ENCODE measurements around the gene PREPL. TPM values are rescaled to one million over a fixed set of nuclear protein-coding genes. Genes with fewer than 3 reads are reported as not detected.

PREPL gene
- total and polyA plus RNA-seq, 2 of the 8 experiments (the other 6 are each of a cell fraction or from before 2014, with no cell fraction given): 13.6 to 38.9 TPM

DNA sequence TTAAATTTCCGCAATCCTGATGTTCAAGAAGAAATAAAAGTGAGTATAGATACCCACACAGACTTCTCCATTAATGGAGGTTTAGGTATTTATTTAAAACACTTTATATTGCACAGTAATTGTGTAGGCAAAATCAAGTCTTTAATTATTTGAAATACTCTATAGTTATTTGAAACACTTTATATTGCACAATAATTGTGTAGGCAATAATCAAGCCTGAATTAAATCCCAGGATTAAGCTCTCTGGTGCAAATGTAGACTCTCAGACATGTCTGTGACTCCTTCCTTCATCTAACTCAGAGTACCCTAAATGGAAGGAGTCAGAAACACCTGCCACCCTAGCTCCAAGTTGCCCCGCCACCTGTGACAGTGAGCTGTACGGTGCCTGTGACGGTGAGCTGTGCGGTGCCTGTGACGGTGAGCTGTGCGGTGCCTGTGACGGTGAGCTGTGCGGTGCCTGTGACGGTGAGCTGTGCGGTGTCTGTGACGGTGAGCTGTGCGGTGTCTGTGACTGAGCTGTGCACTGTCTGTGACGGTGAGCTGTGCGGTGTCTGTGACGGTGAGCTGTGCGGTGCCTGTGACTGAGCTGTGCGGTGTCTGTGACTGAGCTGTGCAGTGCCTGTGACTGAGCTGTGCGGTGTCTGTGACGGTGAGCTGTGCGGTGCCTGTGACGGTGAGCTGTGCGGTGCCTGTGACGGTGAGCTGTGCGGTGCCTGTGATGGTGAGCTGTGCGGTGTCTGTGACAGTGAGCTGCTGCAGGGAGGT lies 75.0 kb downstream of the PREPL start:
- Histone ChIP-seq H3K4me2 (ENCODE audit: insufficient read depth in 1 of 2, low read depth in 2 of 2, low read length in 2 of 2) (no peak overlapping the region), H3K27ac (ENCODE audit: low read depth, low read length) (no peak overlapping the region), H3K23me2 (ENCODE audit: low read depth, low read length) (no peaks in the 10 kb centered on the region), H2BK15ac (ENCODE audit: low read length) (no peak overlapping the region), H3K18ac (ENCODE audit: extremely low read depth, low read length) (no peak overlapping the region), H2BK5ac (ENCODE audit: low read depth, low read length) (no peak overlapping the region), H2BK12ac (ENCODE audit: low read depth, low read length) (no peak overlapping the region), H2BK120ac (replicated peaks; ENCODE audit: low read depth, low read length) (no peak overlapping the region), H3K23ac (ENCODE audit: insufficient read length) (no peak overlapping the region), H3K79me1 (ENCODE audit: low read depth, low read length) (no peaks in the 10 kb centered on the region), H4K8ac (ENCODE audit: extremely low read depth, insufficient read depth, low read length) (no peak overlapping the region), H3K4me3 (ENCODE audit: extremely low read depth in 1 of 4, insufficient read depth in 2 of 4, low read depth in 3 of 4, low read length in 4 of 4) (no peak overlapping the region), H4K5ac (ENCODE audit: insufficient read length, low read depth, low read length) (no peak overlapping the region), H2AFZ (ENCODE audit: low read length) (no peak overlapping the region), H3K56ac (replicated peaks; ENCODE audit: insufficient read length, low read depth, low read length) (no peak overlapping the region), H3K9ac (replicated peaks in 1 of 4; ENCODE audit: extremely low read depth in 1 of 4, low read depth in 3 of 4, low read length in 3 of 4) (no peak overlapping the region), H3K4me1 (replicated peaks in 1 of 4; ENCODE audit: control insufficient read depth in 3 of 4, insufficient read depth in 4 of 4, low read length in 3 of 4) (no peaks in the 10 kb centered on the region), H3K36me3 (ENCODE audit: control insufficient read depth in 2 of 4, insufficient read depth in 4 of 4, low read length in 3 of 4) (no peaks in the 10 kb centered on the region), H3K14ac (ENCODE audit: insufficient read length) (no peak overlapping the region), H3K27me3 (replicated peaks in 1 of 4; ENCODE audit: control insufficient read depth in 3 of 4, extremely low read depth in 1 of 4, insufficient read depth in 3 of 4, low read length in 3 of 4) (no peaks in the 10 kb centered on the region), H3K9me3 (ENCODE audit: insufficient read depth in 2 of 2, low read depth in 1 of 2, low read length in 1 of 2) (no peaks in the 10 kb centered on the region), H4K20me1 (replicated peaks in 1 of 2; ENCODE audit: control insufficient read depth in 1 of 2, insufficient read depth in 2 of 2, low read length in 2 of 2) (no peaks in the 10 kb centered on the region), H4K91ac (replicated peaks; ENCODE audit: insufficient read length, low read length) (no peak overlapping the region), H2AK5ac (ENCODE audit: low read depth, low read length) (no peak overlapping the region; the same call in 1 of the 2 replicates), H2BK20ac (ENCODE audit: low read length) (no peak overlapping the region), H3K79me2 (ENCODE audit: control insufficient read depth in 1 of 2, insufficient read depth in 2 of 2, low read length in 2 of 2) (no peaks in the 10 kb centered on the region), H3K4ac (replicated peaks; ENCODE audit: insufficient read length, low read depth, low read length) (no peak overlapping the region)
- no peak for TF ChIP-seq EP300 (IDR thresholded peaks at IDR 0.05; ENCODE audit: borderline replicate concordance in 1 of 2, low read depth in 2 of 2, low read length in 2 of 2)
- FAIRE-seq (no peak), DNase-seq (ENCODE audit: low read depth in 1 of 2, low spot score in 2 of 2) (no peak)
- CTCF ChIA-PET (ENCODE audit: partially characterized antibody): interaction anchor here (0.6 to 5.6 kb wide), 4 partner anchors 10 to 242 kb away, joined by 3 to 30 read pairs (median 4); no protein-coding TSS in a partner anchor
- WGBS, 2 experiments (ENCODE audit: extremely low coverage in 1 of 2, insufficient coverage in 1 of 2, insufficient read length in 1 of 2, insufficient replicate concordance in 2 of 2, low coverage in 1 of 2, low lambda C conversion rate in 2 of 2, missing lambda C conversion rate in 1 of 2): 96% methylated on average over 26 of the region's 26 CpGs; no CpG with 5 or more reads in 1 of the 2 experiments
- POLR2A ChIA-PET (ENCODE audit: partially characterized antibody): no interaction called here

All from H1 (cell line).